Esophagus squamous epithelium (tissue), 5 donors: ENCODE results near the gene SPRY1. TPM values are rescaled to one million over a fixed set of nuclear protein-coding genes. Genes with fewer than 3 reads are reported as not detected.
A peak's percentile ranks its signal among the peaks of the same experiment; 100 is the strongest.

Source experiments
- DNase-seq: peaks from one replicate; lab custom pipeline; 2025; lab: John Stamatoyannopoulos, UW
- H3K27ac ChIP-seq, 4 donors: fragments of 200-600 bp; sonication (generic); one replicate each; pipeline ENCODE4 v1.5.1; 2016 to 2019; ENCODE audit warnings: mild to moderate bottlenecking in 1 of 4
- H3K27me3 ChIP-seq, 4 donors: fragments of 200-600 bp; sonication (generic); 1 replicate in 3 of 4; 2 replicates in 1 of 4; pipeline versions ENCODE4 v1.5.1 to v1.6.0; 2017 to 2021; ENCODE audit warnings: antibody characterized with exemption in 1 of 4
- H3K36me3 ChIP-seq, 3 donors: fragments of 200-600 bp; sonication (generic); one replicate each; pipeline ENCODE4 v1.5.1; 2016 to 2019
- H3K4me1 ChIP-seq, 3 donors: fragments of 200-600 bp; sonication (generic); one replicate each; pipeline ENCODE4 v1.5.1; 2017 to 2019
- H3K4me3 ChIP-seq, 4 donors: fragments of 200-600 bp; sonication (generic); 1 replicate in 3 of 4; 2 replicates in 1 of 4; pipeline ENCODE4 v1.5.1; 2016 to 2019; ENCODE audit warnings: mild to moderate bottlenecking in 2 of 4, moderate library complexity in 1 of 4
- H3K9me3 ChIP-seq, 3 donors: fragments of 200-600 bp; sonication (generic); one replicate each; pipeline ENCODE4 v1.5.1; 2016 to 2019
- POLR2A ChIP-seq, 4 donors: fragments of 450-650 bp; IDR thresholded peaks; one replicate each; pipeline ENCODE4 v1.6.1; 2017; ENCODE audit warnings: antibody characterized with exemption in 4 of 4, mild to moderate bottlenecking in 4 of 4, moderate library complexity in 3 of 4
- WGBS, 2 donors: methylation state at CpG; one replicate each; pipeline ENCODE4 v1.1.5; 2018; 5-methylcytosine and 5-hydroxymethylcytosine counted together
- intact Hi-C: fragments of 100-400 bp; cut with DNase I; formaldehyde crosslinking; loops from one replicate; pipeline ENCODE4 v1.15.0; 2022
- total RNA-seq, 4 donors: library from RNA; depleted of rRNA; stranded (reverse); fragments of >200 nt; gene quantifications; one replicate each; pipeline ENCODE4 v1.1.0, GENCODE V29; 2016
- TF ChIP-seq, protein P1 (sequence below), 6 experiments: fragments of 450-650 bp in 4 of 6; fragments of 200-600 bp in 2 of 6; sonication (generic) in 2 of 6; IDR thresholded peaks; one replicate each; pipeline ENCODE4 v1.5.1; 2016 to 2019; ENCODE audit warnings: antibody characterized with exemption in 6 of 6, mild to moderate bottlenecking in 4 of 6, moderate library complexity in 4 of 6
- donor health status: DM: yes; HTN: yes; CAD: no.

SPRY1 gene
- total RNA-seq, 4 donors from 2014 or later = 14.2 to 60.3 (median 23.2) TPM

DNA sequence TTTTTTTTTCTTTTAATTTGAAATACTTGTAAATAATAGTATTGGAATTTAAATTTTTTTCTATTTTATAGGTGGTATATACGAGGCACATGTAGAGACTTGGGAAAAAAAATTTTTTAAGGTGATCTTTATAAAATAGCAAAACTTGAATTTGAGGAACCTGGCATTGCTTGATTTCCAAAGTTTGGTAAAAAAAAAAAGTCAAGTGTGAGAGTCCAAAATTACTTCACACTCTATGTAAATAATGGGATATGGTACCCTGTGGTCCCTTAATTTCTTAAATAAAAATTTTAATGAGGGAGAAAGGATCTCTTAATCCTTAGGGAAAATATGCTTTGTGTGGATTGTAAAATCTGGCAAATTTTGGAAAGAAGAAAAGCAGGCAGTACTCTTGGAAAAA lies 19.0 kb downstream of the SPRY1 start:
- no peak for TF ChIP-seq POLR2A (IDR thresholded peaks at IDR 0.05)
- TF ChIP-seq, protein P1, sequence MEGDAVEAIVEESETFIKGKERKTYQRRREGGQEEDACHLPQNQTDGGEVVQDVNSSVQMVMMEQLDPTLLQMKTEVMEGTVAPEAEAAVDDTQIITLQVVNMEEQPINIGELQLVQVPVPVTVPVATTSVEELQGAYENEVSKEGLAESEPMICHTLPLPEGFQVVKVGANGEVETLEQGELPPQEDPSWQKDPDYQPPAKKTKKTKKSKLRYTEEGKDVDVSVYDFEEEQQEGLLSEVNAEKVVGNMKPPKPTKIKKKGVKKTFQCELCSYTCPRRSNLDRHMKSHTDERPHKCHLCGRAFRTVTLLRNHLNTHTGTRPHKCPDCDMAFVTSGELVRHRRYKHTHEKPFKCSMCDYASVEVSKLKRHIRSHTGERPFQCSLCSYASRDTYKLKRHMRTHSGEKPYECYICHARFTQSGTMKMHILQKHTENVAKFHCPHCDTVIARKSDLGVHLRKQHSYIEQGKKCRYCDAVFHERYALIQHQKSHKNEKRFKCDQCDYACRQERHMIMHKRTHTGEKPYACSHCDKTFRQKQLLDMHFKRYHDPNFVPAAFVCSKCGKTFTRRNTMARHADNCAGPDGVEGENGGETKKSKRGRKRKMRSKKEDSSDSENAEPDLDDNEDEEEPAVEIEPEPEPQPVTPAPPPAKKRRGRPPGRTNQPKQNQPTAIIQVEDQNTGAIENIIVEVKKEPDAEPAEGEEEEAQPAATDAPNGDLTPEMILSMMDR (IDR thresholded peaks at IDR 0.05) = no peak
- Histone ChIP-seq H3K36me3 (no peaks in the 10 kb centered on the region), H3K4me1 (peaks cover 0 to 35% (median 0%) of the 10 kb centered on the region in 3 donors), H3K9me3 (no peaks in the 10 kb centered on the region), H3K4me3 (no peak overlapping the region), H3K27ac (no peak overlapping the region), H3K27me3 (no peaks in the 10 kb centered on the region)
- no peak for DNase-seq
- 38 to 45% methylated on average over 1 of the region's 1 CpG for WGBS, 2 donors
- intact Hi-C loops = no loop called here

DNA sequence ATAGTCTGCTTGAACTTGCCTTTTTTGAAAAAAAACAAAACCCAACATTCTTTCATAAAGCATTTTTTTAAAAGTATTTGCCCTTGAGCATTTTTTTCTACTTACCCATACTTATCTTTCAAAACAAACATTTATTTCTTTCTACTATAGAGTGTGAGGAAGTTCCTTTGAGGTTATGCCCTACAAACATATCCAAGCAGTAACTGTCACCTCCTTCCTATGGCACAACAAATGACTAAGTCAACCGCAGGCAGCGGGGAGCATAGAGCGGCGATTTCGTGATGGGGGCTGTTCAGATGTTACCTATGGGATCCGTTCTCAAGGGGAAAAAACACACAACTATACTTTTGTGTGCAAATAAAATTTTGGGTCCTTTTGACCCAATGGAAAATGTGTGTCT lies 19.4 kb downstream of the SPRY1 start:
- TF ChIP-seq POLR2A (IDR thresholded peaks at IDR 0.05) = no peak
- TF ChIP-seq, protein P1 (IDR thresholded peaks at IDR 0.05) = no peak
- Histone ChIP-seq H3K4me3 (no peak overlapping the region), H3K27ac (no peak overlapping the region), H3K9me3 (no peaks in the 10 kb centered on the region), H3K36me3 (no peaks in the 10 kb centered on the region), H3K27me3 (no peaks in the 10 kb centered on the region), H3K4me1 (peaks cover 0 to 35% (median 0%) of the 10 kb centered on the region in 3 donors)
- DNase-seq = no peak
- intact Hi-C loops = no loop called here
- 20 to 39% methylated on average over 6 of the region's 6 CpGs for WGBS, 2 donors

DNA sequence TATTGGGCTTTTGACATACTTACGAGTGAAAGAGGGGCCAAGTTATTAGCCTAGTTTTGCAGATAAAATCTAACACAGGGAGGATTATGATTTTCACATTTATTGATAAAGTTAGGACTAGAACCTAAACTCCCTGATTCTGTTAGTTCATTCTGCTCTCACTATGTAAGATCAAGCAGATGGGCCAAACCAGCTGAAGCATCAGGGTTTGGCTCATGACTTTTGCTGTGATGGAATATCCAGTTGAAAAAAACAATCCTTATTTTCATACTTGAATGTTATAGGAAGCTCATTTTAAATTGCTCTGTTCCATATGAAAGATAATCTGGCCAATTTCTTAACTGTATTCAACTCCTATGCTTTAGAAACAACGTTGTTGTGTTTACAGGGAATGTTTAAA lies 21.2 kb downstream of the SPRY1 start:
- H3K4me3 ChIP-seq = no peak overlapping the region
- intact Hi-C loops = no loop called here
- TF ChIP-seq, protein P1 (IDR thresholded peaks at IDR 0.05) = no peak
- no peak for TF ChIP-seq POLR2A (IDR thresholded peaks at IDR 0.05)
- peaks cover 0 to 35% (median 0%) of the 10 kb centered on the region in 3 donors for H3K4me1 ChIP-seq
- DNase-seq = no peak
- 51 to 53% methylated on average over 2 of the region's 2 CpGs for WGBS, 2 donors
- no peaks in the 10 kb centered on the region for H3K36me3 ChIP-seq
- no peaks in the 10 kb centered on the region for H3K9me3 ChIP-seq
- peak overlapping the region in 2 of 4 donors; percentile 17 to 60 for H3K27ac ChIP-seq
- H3K27me3 ChIP-seq = no peaks in the 10 kb centered on the region

DNA sequence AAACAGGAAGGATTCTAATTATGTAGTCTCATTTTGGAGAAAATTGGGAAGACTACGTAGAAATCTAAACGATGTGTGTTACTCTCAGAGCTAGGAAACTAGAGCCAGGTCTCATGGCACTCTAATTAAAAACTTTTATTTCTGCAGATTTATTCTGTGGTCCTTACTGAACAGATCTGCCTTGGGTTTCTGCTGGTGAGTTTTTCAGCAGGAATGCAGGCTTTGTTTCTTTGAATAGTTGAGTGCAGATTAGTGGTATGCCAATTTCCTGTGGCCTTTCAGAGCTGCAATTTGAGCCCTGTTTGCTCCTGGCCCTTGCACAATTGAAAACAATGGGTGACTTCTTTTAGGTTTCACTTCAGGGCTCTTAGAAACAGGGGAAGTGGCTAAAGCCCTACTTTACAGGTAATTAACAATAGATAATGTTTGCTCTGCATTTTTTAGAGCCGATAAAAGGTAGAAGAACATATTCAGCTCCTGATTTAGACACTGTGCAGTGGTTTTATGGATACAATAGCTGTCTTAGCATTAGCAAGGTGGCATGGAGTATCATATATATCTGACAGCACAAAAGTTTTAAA lies 21.8 kb downstream of the SPRY1 start:
- Histone ChIP-seq H3K4me3 (no peak overlapping the region), H3K9me3 (no peaks in the 10 kb centered on the region), H3K27me3 (no peaks in the 10 kb centered on the region), H3K27ac (peak overlapping the region in 3 of 4 donors; percentile 17 to 60 (median 33)), H3K4me1 (peaks cover 0 to 35% (median 0%) of the 10 kb centered on the region in 3 donors), H3K36me3 (no peaks in the 10 kb centered on the region)
- WGBS, 2 donors = 25 to 29% methylated on average over 3 of the region's 3 CpGs
- intact Hi-C loops = no loop called here
- TF ChIP-seq, protein P1 (IDR thresholded peaks at IDR 0.05) = no peak
- TF ChIP-seq POLR2A (IDR thresholded peaks at IDR 0.05) = no peak
- no peak for DNase-seq

DNA sequence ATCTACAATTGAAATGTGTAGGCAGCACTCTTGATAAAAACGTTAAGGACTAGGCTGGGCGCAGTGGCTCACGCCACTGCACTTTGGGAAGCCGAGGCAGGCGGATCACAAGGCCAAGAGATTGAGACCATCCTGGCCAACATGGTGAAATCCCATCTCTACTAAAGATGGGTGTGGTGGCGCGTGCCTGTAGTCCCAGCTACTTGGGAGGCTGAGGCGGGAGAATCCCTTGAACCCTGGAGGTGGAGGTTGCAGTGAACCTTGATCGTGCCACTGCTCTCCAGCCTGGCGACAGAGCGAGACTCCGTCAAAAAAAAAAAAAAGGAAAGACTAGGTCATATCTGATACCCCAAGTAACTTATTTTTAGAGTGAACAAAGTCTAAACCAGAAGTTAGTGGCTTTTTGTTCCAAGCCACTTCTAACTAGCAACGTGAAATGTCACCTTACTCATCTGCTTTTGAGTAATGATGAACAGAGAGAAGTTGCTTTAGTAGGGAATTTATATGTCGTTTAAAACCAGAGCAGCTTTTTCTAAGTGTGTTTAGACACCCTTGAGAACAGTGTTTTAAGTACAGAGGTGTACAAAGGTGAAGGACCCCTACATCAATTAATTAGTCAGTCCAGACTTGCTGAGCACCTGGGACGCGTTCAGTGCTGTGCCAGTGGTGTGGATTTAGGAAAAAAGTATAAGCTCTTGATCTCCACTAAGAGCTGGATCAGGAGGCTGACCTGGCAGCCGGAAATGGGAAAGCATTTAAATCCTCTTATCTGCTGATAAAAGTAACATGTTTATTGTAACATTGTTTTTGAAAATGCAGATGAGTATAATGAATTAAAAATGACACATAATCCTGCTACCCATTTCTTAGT lies 23.5 kb downstream of the SPRY1 start:
- Histone ChIP-seq H3K27me3 (no peaks in the 10 kb centered on the region), H3K36me3 (no peaks in the 10 kb centered on the region), H3K4me1 (peaks cover 0 to 35% (median 0%) of the 10 kb centered on the region in 3 donors), H3K9me3 (no peaks in the 10 kb centered on the region), H3K27ac (no peak overlapping the region), H3K4me3 (no peak overlapping the region)
- intact Hi-C loops = no loop called here
- DNase-seq = no peak
- 78 to 84% methylated on average over 11 to 16 of the region's 17 CpGs for WGBS, 2 donors
- TF ChIP-seq, protein P1 (IDR thresholded peaks at IDR 0.05) = no peak
- no peak for TF ChIP-seq POLR2A (IDR thresholded peaks at IDR 0.05)
